OCI-LY3 (cell line): ENCODE data around the gene SYNDIG1.

Experiments used
- H2AFZ ChIP-seq: fragments of 200-600, 300-600 bp; shearing (Covaris generic); 2 replicates; pipeline ENCODE4 v1.6.0; 2014; ENCODE audit warnings: antibody characterized with exemption, low read depth, low read length
- H3K27ac ChIP-seq: fragments of 200-600, 300-600 bp; sonication (generic); 2 replicates; pipeline ENCODE4 v1.5.1; 2014; ENCODE audit warnings: mild to moderate bottlenecking, low read length, moderate library complexity, mixed read lengths
- H3K27me3 ChIP-seq: fragments of 200-600, 300-600 bp; sonication (generic); 2 replicates; pipeline ENCODE4 v1.6.1; 2014; ENCODE audit warnings: low read depth, low read length, mixed read lengths
- H3K36me3 ChIP-seq: fragments of 200-600, 300-600 bp; sonication (generic); replicated peaks from 2 replicates; pipeline ENCODE3; 2014; ENCODE audit warnings: low read depth, low read length, mixed read lengths
- H3K4me1 ChIP-seq: fragments of 300-600, 200-600 bp; sonication (generic); 2 replicates; pipeline ENCODE4 v1.6.1; 2014; ENCODE audit warnings: low read length, mixed read lengths
- H3K4me2 ChIP-seq: fragments of 200-600, 300-600 bp; sonication (generic); 2 replicates; pipeline ENCODE4 v1.6.1; 2014; ENCODE audit warnings: low read length, mixed read lengths
- H3K4me3 ChIP-seq: fragments of 300-600, 200-600 bp; sonication (generic); 2 replicates; pipeline ENCODE4 v1.5.1; 2014; ENCODE audit warnings: antibody characterized with exemption, mild to moderate bottlenecking, low read length, moderate library complexity
- H3K79me2 ChIP-seq: fragments of 300-600, 200-600 bp; shearing (Covaris generic); 2 replicates; pipeline ENCODE4 v1.6.1; 2014; ENCODE audit warnings: mild to moderate bottlenecking, low read length, mixed read lengths
- H3K9ac ChIP-seq: fragments of 300-600, 200-600 bp; shearing (Covaris generic); 2 replicates; pipeline ENCODE4 v1.6.0; 2014; ENCODE audit warnings: mild to moderate bottlenecking, low read length, moderate library complexity
- H3K9me3 ChIP-seq: fragments of 200-600, 300-600 bp; shearing (Covaris generic); 2 replicates; pipeline ENCODE4 v1.6.1; 2014; ENCODE audit warnings: low read length, mixed read lengths; ENCODE audit not compliant: insufficient read depth
- H4K20me1 ChIP-seq: fragments of 200-600, 300-600 bp; sonication (generic); 2 replicates; pipeline ENCODE4 v1.6.1; 2016; ENCODE audit warnings: low read length, mixed read lengths; ENCODE audit not compliant: insufficient read depth
- CTCF ChIP-seq: fragments of 200-600, 300-600 bp; sonication (generic); IDR thresholded peaks from 2 replicates; pipeline ENCODE4 v1.5.1; 2014; ENCODE audit warnings: antibody characterized with exemption, low read length, low read depth
- EZH2phosphoT487 ChIP-seq: fragments of 200-600 bp; shearing (Covaris generic); IDR thresholded peaks from 2 replicates; pipeline ENCODE4 v1.6.1; 2018; ENCODE audit warnings: antibody characterized with exemption, mixed run types, low read depth

Gene SYNDIG1

GRCh38 chr20:24616258-24617079 lies 147.0 kb downstream of the SYNDIG1 start:
- H3K9me3 ChIP-seq, result no peaks in the 10 kb centered on the region
- peaks cover 16% of the 10 kb centered on the region for H3K4me1 ChIP-seq
- H4K20me1 ChIP-seq, result no peaks in the 10 kb centered on the region
- H3K9ac ChIP-seq, result no peak overlapping the region
- H3K79me2 ChIP-seq, result no peaks in the 10 kb centered on the region
- H3K27me3 ChIP-seq, result peaks cover 27% of the 10 kb centered on the region
- H3K36me3 ChIP-seq, result no peaks in the 10 kb centered on the region
- H3K4me2 ChIP-seq, result no peak overlapping the region
- TF ChIP-seq CTCF, result no peak
- no peak overlapping the region for H3K27ac ChIP-seq
- H2AFZ ChIP-seq, result no peak overlapping the region
- H3K4me3 ChIP-seq, result no peak overlapping the region

- Histone ChIP-seq H3K9ac (no peak overlapping the region), H3K27me3 (peaks cover 27% of the 10 kb centered on the region), H2AFZ (no peak overlapping the region), H3K4me2 (no peak overlapping the region), H4K20me1 (no peaks in the 10 kb centered on the region), H3K9me3 (no peaks in the 10 kb centered on the region), H3K79me2 (no peaks in the 10 kb centered on the region), H3K4me3 (no peak overlapping the region), H3K27ac (no peak overlapping the region), H3K4me1 (peaks cover 16% of the 10 kb centered on the region), H3K36me3 (no peaks in the 10 kb centered on the region)
- no peak for TF ChIP-seq EZH2phosphoT487
- TF ChIP-seq CTCF, result no peak
Observed at GRCh38 chr20:24617080-24617432, 147.6 kb downstream of the SYNDIG1 start.

DNA sequence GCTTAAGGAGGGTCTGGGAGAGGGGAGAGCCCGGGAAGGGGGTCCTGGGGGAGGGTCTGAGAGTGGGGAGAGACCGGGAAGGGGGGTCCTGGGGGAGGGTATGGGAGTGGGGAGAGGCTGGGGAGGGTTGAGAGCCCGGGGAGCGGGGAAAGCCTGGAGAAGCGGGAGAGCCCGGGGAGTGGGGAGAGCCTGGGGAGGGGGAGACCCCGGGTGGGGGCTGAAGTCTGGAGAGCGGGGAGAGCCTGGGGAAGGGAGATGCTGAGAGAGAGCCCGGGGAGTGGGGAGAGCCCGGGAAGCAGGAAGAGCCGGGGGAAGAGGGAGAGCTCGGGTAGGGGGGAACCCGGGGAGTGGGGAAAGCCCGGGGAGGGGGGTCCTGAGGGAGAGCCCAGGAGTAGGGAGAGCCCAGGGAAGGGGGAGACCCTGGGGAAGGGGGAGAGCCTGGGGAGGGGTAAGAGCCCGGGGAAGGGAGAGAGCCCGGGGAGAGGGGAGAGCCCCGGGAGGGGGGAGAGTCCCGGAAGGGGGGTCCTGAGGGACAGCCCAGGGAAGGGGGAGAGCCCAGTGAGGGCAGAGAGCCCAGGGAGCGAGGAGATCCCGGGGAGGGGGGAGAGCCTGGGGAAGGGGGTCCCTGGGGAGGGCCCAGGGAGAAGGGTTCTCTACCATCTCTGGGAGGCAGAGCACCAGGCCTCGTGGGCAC lies 148.5 kb downstream of the SYNDIG1 start:
- TF ChIP-seq EZH2phosphoT487, result no peak
- no peak for TF ChIP-seq CTCF

GRCh38 chr20:24618739-24619138 lies 149.3 kb downstream of the SYNDIG1 start:
- H3K4me2 ChIP-seq, result peak overlapping the region; percentile 40
- H3K79me2 ChIP-seq, result no peaks in the 10 kb centered on the region
- no peaks in the 10 kb centered on the region for H3K36me3 ChIP-seq
- no peak overlapping the region for H3K4me3 ChIP-seq
- TF ChIP-seq EZH2phosphoT487 (no peak), CTCF (no peak)
- H3K4me1 ChIP-seq, result peaks cover 16% of the 10 kb centered on the region
- H3K27ac ChIP-seq, result no peak overlapping the region
- H3K27me3 ChIP-seq, result peaks cover 20% of the 10 kb centered on the region
- H4K20me1 ChIP-seq, result no peaks in the 10 kb centered on the region
- H3K9me3 ChIP-seq, result no peaks in the 10 kb centered on the region
- H3K9ac ChIP-seq, result no peak overlapping the region
- H2AFZ ChIP-seq, result no peak overlapping the region

More for the DNA sequence above, 148.5 kb downstream of the SYNDIG1 start:
- Histone ChIP-seq H3K9ac (no peak overlapping the region), H3K4me3 (no peak overlapping the region), H3K79me2 (no peaks in the 10 kb centered on the region), H2AFZ (no peak overlapping the region), H3K9me3 (no peaks in the 10 kb centered on the region), H3K36me3 (no peaks in the 10 kb centered on the region), H3K4me2 (no peak overlapping the region), H3K27me3 (peaks cover 23% of the 10 kb centered on the region), H3K27ac (no peak overlapping the region), H4K20me1 (no peaks in the 10 kb centered on the region), H3K4me1 (peaks cover 16% of the 10 kb centered on the region)
